HG03066 (cell line): Measurements from ENCODE around the gene PARP1.

Source experiments
- ATAC-seq: cut with Tn5 transposase; IDR thresholded peaks from one replicate; pipeline ENCODE4 v1.9.1; 2021; ENCODE audit warnings: low read depth; ENCODE audit not compliant: unreplicated experiment

PARP1 gene

DNA sequence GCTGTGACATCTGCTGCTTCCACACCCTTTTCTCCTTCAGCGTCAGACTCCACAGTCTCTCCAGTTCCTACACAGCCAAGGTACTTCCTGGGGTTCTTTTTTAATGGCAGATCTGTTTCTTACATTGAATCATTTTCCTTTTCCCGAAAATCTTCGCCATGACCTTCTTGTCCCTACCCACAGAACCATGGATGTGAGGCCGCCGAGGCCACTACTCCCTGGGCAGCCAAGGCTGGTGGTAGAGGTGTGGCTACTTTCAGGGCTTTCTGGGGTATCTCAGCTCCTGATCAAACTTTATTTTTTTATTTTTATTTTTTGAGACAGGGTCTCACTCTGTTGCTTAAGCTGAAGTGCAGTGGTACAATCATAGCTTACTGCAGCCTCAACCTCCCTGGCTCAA lies 89.4 kb downstream of the PARP1 start:
- no peak for ATAC-seq

DNA sequence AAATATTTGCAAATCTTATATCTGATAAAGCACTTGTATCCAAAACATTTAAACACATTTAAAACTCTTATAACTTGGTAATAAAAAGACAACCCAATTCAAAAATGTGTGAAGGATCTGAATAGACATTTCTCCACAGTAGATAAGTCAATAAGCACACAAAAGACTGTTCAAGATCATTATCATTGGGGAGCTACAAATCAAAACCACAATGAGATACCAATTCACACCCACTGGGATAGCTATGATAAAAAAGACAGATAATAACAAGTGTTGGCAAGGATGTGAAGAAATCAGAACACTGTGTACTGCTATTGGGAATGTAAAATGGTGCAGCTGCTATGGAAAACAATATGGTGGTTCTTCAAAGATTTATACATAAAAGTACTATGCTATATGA lies 93.8 kb downstream of the PARP1 start:
- no peak for ATAC-seq

GRCh38 chr1:226312065-226312464 lies 95.8 kb downstream of the PARP1 start:
- no peak for ATAC-seq

GRCh38 chr1:226311376-226311775 lies 96.5 kb downstream of the PARP1 start:
- ATAC-seq, result no peak
